Measurements from ENCODE around the gene TLR8.

DNA sequence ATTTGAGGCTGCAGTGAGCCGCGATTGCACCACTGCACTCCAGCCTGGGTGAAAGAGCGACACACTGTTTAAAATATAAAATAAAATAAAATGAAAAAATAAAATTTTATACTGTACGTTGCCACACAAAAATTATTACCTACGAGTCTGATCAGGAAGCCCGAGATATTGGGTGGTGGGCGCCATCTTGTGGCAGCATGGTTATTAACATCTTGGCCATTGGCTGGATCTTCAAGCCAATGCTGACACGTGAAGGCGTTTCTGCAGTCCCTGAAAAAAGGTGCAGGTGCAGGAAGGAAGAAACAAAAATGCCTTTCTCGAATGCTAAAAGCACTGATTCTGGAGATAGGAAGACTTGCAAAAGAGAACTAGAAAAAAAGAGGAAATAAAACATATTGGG, 4.9 kb upstream of the TLR8 start:
- TF ChIP-seq HDGF (IDR thresholded peaks at IDR 0.05; ENCODE audit: borderline replicate concordance) (no peak), FOXM1 (IDR thresholded peaks at IDR 0.05; ENCODE audit: borderline replicate concordance) (no peak), BHLHE40 (IDR thresholded peaks at IDR 0.05; ENCODE audit: borderline replicate concordance) (no peak), ELF4 (IDR thresholded peaks at IDR 0.05) (no peak), NFRKB (IDR thresholded peaks at IDR 0.05) (no peak), ZNF384 (IDR thresholded peaks at IDR 0.05) (no peak), SP1 (IDR thresholded peaks at IDR 0.05) (no peak), FOXK2 (IDR thresholded peaks at IDR 0.05) (no peak), TARDBP (IDR thresholded peaks at IDR 0.05) (no peak), SUZ12 (IDR thresholded peaks at IDR 0.05) (no peak)
